HepG2 (cell line): Measurements from ENCODE around the gene ATG4B. TPM values are rescaled to one million over a fixed set of nuclear protein-coding genes. Genes with fewer than 3 reads are reported as not detected.

Experiments used
- ARNT2 ChIP-seq: sonication (generic); formaldehyde crosslinking; IDR thresholded peaks from 2 replicates; pipeline ENCODE4 v1.8.0; 2022; ENCODE audit warnings: mild to moderate bottlenecking, low read depth, missing genetic modification reagents, moderate library complexity
- HNRNPL ChIP-seq: fragments of 200-400 bp; formaldehyde crosslinking; IDR thresholded peaks from 2 replicates; pipeline ENCODE4 v1.6.1; 2017; ENCODE audit warnings: mild to moderate bottlenecking, low read depth, low read length
- MIXL1 ChIP-seq: IDR thresholded peaks from 2 replicates; pipeline ENCODE4 v1.6.1; 2016
- PATZ1 ChIP-seq: sonication (generic); formaldehyde crosslinking; IDR thresholded peaks from 2 replicates; pipeline ENCODE4 v1.4.0; 2020; ENCODE audit warnings: missing genetic modification reagents
- POLR2A ChIP-seq, 2 experiments: IDR thresholded peaks; 2 replicates each; pipeline ENCODE4 v1.6.1; 2011; ENCODE audit warnings: low read depth in 2 of 2, low read length in 2 of 2, mild to moderate bottlenecking in 1 of 2, moderate library complexity in 1 of 2; ENCODE audit not compliant: insufficient read depth in 1 of 2
- REL ChIP-seq: sonication (generic); formaldehyde crosslinking; conservative IDR thresholded peaks from 2 replicates; pipeline ENCODE4 v1.8.0; 2022; ENCODE audit warnings: mild to moderate bottlenecking, missing genetic modification reagents, moderate library complexity
- STAT5B ChIP-seq: sonication (generic); formaldehyde crosslinking; IDR thresholded peaks from 2 replicates; pipeline ENCODE4 v1.4.0; 2020; ENCODE audit warnings: missing genetic modification reagents
- U2AF1 ChIP-seq: fragments of 200-400 bp; formaldehyde crosslinking; optimal IDR thresholded peaks from 2 replicates; pipeline ENCODE3; 2017; ENCODE audit warnings: mild to moderate bottlenecking, low read depth, low read length
- ZNF660 ChIP-seq: sonication (generic); formaldehyde crosslinking; IDR thresholded peaks from 2 replicates; pipeline ENCODE4 v1.5.1; 2020; ENCODE audit warnings: mild to moderate bottlenecking, low read depth, missing genetic modification reagents, borderline replicate concordance
- ZNF790 ChIP-seq: sonication (generic); formaldehyde crosslinking; IDR thresholded peaks from 2 replicates; pipeline ENCODE4 v1.8.0; 2022; ENCODE audit warnings: missing genetic modification reagents, mild to moderate bottlenecking, borderline replicate concordance
- ZNF83 ChIP-seq: sonication (generic); formaldehyde crosslinking; IDR thresholded peaks from 2 replicates; pipeline ENCODE4 v1.4.0; 2020; ENCODE audit warnings: missing genetic modification reagents, mild to moderate bottlenecking, borderline replicate concordance
- ZNF879 ChIP-seq: sonication (generic); formaldehyde crosslinking; IDR thresholded peaks from 2 replicates; pipeline ENCODE4 v1.8.1; 2023; ENCODE audit warnings: missing genetic modification reagents
- ZSCAN5A ChIP-seq: sonication (generic); formaldehyde crosslinking; IDR thresholded peaks from 2 replicates; pipeline ENCODE4 v1.8.0; 2022; ENCODE audit warnings: mild to moderate bottlenecking, missing genetic modification reagents, borderline replicate concordance
- ZSCAN9 ChIP-seq: IDR thresholded peaks from 2 replicates; pipeline ENCODE4 v1.6.1; 2016; ENCODE audit warnings: borderline replicate concordance
- polyA plus RNA-seq, 8 experiments: library from polyadenylated mRNA; depleted of rRNA in 3 of 8; stranded (reverse) in 7 of 8; unstranded in 1 of 8; fragments of >200 nt; fragmentation: Illumina TruSeq in 4 of 8; extraction: Trizol in 4 of 8; gene quantifications; 2 replicates each; pipeline versions ENCODE4 v1.2.1 to v1.2.3, GENCODE V29; 2011 to 2016; ENCODE audit warnings: low read depth in 4 of 8, missing spikeins in 1 of 8, mixed read lengths in 1 of 8; ENCODE audit not compliant: insufficient read depth in 1 of 8
- total RNA-seq, 5 experiments: library from RNA; depleted of rRNA; stranded (reverse); fragments of >200 nt; fragmentation: Illumina TruSeq; extraction: Trizol; gene quantifications; 2 replicates each; pipeline ENCODE4 v1.2.3, GENCODE V29; 2016; ENCODE audit warnings: low read depth in 1 of 5
- TF ChIP-seq, protein P1 (sequence below): sonication (generic); formaldehyde crosslinking; IDR thresholded peaks from 2 replicates; pipeline ENCODE4 v1.5.0; 2020; ENCODE audit warnings: mild to moderate bottlenecking, missing genetic modification reagents, borderline replicate concordance
- TF ChIP-seq, protein P2 (sequence below): sonication (generic); formaldehyde crosslinking; IDR thresholded peaks from 2 replicates; pipeline ENCODE4 v1.8.0; 2023; ENCODE audit warnings: mild to moderate bottlenecking, missing genetic modification reagents

The ATG4B gene
- total and polyA plus RNA-seq, 2 of the 13 experiments (the other 11 are each of a cell fraction or from before 2014, with no cell fraction given): 95.5 to 239 TPM

DNA sequence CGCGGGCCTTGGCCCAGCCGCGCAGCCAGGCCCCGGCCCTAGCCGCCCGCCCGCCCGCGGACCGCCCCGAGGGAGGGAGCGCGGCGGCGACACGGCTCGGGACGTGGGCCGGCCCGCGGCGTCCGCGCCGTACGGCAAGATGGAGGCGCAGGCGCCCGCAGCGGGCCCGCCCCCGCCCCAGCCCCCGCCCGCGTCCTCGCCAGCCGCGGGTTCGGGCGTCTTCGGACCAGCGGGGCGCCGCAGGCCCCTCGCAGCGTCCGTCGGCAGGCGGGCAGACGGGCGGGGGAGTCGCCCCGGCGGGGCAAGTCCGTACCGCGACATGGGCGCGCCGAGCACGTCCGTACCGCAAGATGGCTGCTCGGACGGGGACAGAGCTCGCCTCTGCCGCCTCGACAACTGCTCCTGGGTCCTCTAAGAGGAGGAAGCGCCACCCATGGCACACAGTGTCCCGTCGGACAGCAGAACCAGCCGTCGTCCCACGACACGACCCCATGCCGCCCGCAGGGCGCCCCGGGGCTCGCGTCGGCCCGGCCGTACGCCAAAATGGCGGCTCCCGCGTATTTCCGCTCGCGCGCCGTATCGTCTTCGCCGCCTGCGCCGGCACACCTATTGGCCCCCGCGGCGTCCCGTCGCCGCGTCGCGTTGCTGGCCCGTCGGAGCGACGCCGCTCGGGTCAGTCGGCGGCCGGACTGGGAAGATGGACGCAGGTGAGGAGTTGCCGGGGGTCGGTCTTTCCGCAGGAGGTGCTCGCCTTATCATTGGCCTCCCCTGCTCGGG, at the start of gene ATG4B, which contains the start of gene THAP4 (continued):
- TF ChIP-seq, protein P1, sequence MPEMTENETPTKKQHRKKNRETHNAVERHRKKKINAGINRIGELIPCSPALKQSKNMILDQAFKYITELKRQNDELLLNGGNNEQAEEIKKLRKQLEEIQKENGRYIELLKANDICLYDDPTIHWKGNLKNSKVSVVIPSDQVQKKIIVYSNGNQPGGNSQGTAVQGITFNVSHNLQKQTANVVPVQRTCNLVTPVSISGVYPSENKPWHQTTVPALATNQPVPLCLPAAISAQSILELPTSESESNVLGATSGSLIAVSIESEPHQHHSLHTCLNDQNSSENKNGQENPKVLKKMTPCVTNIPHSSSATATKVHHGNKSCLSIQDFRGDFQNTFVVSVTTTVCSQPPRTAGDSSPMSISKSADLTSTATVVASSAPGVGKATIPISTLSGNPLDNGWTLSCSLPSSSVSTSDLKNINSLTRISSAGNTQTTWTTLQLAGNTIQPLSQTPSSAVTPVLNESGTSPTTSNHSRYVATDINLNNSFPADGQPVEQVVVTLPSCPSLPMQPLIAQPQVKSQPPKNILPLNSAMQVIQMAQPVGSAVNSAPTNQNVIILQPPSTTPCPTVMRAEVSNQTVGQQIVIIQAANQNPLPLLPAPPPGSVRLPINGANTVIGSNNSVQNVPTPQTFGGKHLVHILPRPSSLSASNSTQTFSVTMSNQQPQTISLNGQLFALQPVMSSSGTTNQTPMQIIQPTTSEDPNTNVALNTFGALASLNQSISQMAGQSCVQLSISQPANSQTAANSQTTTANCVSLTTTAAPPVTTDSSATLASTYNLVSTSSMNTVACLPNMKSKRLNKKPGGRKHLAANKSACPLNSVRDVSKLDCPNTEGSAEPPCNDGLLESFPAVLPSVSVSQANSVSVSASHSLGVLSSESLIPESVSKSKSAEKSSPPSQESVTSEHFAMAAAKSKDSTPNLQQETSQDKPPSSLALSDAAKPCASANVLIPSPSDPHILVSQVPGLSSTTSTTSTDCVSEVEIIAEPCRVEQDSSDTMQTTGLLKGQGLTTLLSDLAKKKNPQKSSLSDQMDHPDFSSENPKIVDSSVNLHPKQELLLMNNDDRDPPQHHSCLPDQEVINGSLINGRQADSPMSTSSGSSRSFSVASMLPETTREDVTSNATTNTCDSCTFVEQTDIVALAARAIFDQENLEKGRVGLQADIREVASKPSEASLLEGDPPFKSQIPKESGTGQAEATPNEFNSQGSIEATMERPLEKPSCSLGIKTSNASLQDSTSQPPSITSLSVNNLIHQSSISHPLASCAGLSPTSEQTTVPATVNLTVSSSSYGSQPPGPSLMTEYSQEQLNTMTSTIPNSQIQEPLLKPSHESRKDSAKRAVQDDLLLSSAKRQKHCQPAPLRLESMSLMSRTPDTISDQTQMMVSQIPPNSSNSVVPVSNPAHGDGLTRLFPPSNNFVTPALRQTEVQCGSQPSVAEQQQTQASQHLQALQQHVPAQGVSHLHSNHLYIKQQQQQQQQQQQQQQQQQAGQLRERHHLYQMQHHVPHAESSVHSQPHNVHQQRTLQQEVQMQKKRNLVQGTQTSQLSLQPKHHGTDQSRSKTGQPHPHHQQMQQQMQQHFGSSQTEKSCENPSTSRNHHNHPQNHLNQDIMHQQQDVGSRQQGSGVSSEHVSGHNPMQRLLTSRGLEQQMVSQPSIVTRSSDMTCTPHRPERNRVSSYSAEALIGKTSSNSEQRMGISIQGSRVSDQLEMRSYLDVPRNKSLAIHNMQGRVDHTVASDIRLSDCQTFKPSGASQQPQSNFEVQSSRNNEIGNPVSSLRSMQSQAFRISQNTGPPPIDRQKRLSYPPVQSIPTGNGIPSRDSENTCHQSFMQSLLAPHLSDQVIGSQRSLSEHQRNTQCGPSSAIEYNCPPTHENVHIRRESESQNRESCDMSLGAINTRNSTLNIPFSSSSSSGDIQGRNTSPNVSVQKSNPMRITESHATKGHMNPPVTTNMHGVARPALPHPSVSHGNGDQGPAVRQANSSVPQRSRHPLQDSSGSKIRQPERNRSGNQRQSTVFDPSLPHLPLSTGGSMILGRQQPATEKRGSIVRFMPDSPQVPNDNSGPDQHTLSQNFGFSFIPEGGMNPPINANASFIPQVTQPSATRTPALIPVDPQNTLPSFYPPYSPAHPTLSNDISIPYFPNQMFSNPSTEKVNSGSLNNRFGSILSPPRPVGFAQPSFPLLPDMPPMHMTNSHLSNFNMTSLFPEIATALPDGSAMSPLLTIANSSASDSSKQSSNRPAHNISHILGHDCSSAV (CRISPR knock-in tag): no peak
- TF ChIP-seq MIXL1 (CRISPR knock-in tag) (peak; percentile 60; the same call in 1 of the 2 replicates), STAT5B (0 out of 2 replicates have a peak, but pooled peaks have one; percentile 59), HNRNPL (no peak), ZNF660 (CRISPR knock-in tag) (no peak), U2AF1 (no peak), ZNF879 (CRISPR knock-in tag) (0 out of 2 replicates have a peak, but pooled peaks have one; percentile 91), PATZ1 (CRISPR knock-in tag) (peak; percentile 77; the same call in 1 of the 2 replicates), ZNF83 (CRISPR knock-in tag) (peak; percentile 49; the same call in 1 of the 2 replicates), REL (CRISPR knock-in tag) (peak; percentile 94), ARNT2 (peak; percentile 68; the same call in 1 of the 2 replicates), POLR2A (IDR thresholded peaks at IDR 0.05; ENCODE audit: insufficient read depth in 1 of 2, low read depth in 2 of 2, low read length in 2 of 2) (peak in 1 of 2 experiments; percentile 90; a peak in 2 of 4 replicates), ZSCAN5A (CRISPR knock-in tag) (no peak), ZSCAN9 (CRISPR knock-in tag) (no peak), ZNF790 (CRISPR knock-in tag) (peak; percentile 82; the same call in 1 of the 2 replicates)
- TF ChIP-seq, protein P2, sequence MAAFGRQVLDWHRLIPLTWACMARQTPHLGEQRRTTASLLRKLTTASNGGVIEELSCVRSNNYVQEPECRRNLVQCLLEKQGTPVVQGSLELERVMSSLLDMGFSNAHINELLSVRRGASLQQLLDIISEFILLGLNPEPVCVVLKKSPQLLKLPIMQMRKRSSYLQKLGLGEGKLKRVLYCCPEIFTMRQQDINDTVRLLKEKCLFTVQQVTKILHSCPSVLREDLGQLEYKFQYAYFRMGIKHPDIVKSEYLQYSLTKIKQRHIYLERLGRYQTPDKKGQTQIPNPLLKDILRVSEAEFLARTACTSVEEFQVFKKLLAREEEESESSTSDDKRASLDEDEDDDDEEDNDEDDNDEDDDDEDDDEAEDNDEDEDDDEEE: peak; percentile 86
